Kidney epithelial cell (primary cell): ENCODE results near the gene PSME3IP1. TPM values are rescaled to one million over a fixed set of nuclear protein-coding genes. Genes with fewer than 3 reads are reported as not detected.

Source experiments
- DNase-seq: peaks from one replicate; pipeline ENCODE4 v3.0.0-alpha.2; 2010; ENCODE audit warnings: low read depth
- H3K27me3 ChIP-seq: 2 replicates; pipeline ENCODE4 v1.6.0; 2011; ENCODE audit warnings: low read length; ENCODE audit not compliant: control insufficient read depth, insufficient read depth
- H3K36me3 ChIP-seq: 2 replicates; pipeline ENCODE4 v1.5.1; 2011; ENCODE audit warnings: low read length; ENCODE audit not compliant: control insufficient read depth, insufficient read depth
- H3K4me3 ChIP-seq: 2 replicates; pipeline ENCODE4 v1.5.1; 2011; ENCODE audit warnings: low read depth, mild to moderate bottlenecking, control low read depth, low read length
- CTCF ChIP-seq: IDR thresholded peaks from 2 replicates; pipeline ENCODE4 v1.5.1; 2011; ENCODE audit warnings: mild to moderate bottlenecking, moderate library complexity, low read length, control low read depth, inconsistent platforms; ENCODE audit not compliant: insufficient read depth, poor library complexity, severe bottlenecking
- total RNA-seq: library from RNA; depleted of rRNA; stranded (reverse); fragments of >200 nt; gene quantifications from 2 replicates; pipeline ENCODE4 v1.2.3, GENCODE V29; 2015

PSME3IP1 gene
- total RNA-seq = 93.4 and 94.5 TPM in 2 replicates

- Histone ChIP-seq H3K27me3 (no peaks in the 10 kb centered on the region), H3K36me3 (no peaks in the 10 kb centered on the region), H3K4me3 (peak within 1 kb of the TSS; percentile 81)
- DNase-seq = peak; percentile 98
- no peak for TF ChIP-seq CTCF
These were observed at the start of gene PSME3IP1, which contains the start of gene RSPRY1 for GRCh38 chr16:57185945-57186871. TSS of gene PSME3IP1 (minus strand) at chr16:57186039. CDS start at chr16:57173854, 12,185 bp downstream. TSS of gene RSPRY1 (plus strand) at chr16:57186329. CDS start at chr16:57204659, 18,330 bp downstream.

- Histone ChIP-seq H3K36me3 (peaks cover 3% of the 10 kb centered on the region), H3K27me3 (no peaks in the 10 kb centered on the region), H3K4me3 (no peak overlapping the region)
- no peak for TF ChIP-seq CTCF
- DNase-seq = no peak
These were observed 49.5 kb upstream of the PSME3IP1 start for GRCh38 chr16:57235128-57236021.

GRCh38 chr16:57234707-57235092 lies 48.9 kb upstream of the PSME3IP1 start:
- no peak for DNase-seq
- no peaks in the 10 kb centered on the region for H3K27me3 ChIP-seq
- TF ChIP-seq CTCF = no peak
- H3K36me3 ChIP-seq = peaks cover 3% of the 10 kb centered on the region
- H3K4me3 ChIP-seq = no peak overlapping the region

GRCh38 chr16:57233944-57234706 lies 48.3 kb upstream of the PSME3IP1 start:
- H3K4me3 ChIP-seq = no peak overlapping the region
- H3K36me3 ChIP-seq = peaks cover 3% of the 10 kb centered on the region
- no peaks in the 10 kb centered on the region for H3K27me3 ChIP-seq
- no peak for DNase-seq
- no peak for TF ChIP-seq CTCF

GRCh38 chr16:57231821-57232350 lies 46.0 kb upstream of the PSME3IP1 start:
- no peak for TF ChIP-seq CTCF
- Histone ChIP-seq H3K27me3 (no peaks in the 10 kb centered on the region), H3K4me3 (no peak overlapping the region), H3K36me3 (peaks cover 4% of the 10 kb centered on the region)
- no peak for DNase-seq
